Caco-2 (cell line): ENCODE results near the gene FRMD1. TPM values are rescaled to one million over a fixed set of nuclear protein-coding genes. Genes with fewer than 3 reads are reported as not detected.

Experiments
- BruUV-seq: library from RNA; stranded (reverse); fragments of 400-500 nt; replicated peaks from 2 replicates; lab custom pipeline; 2021; lab: Mats Ljungman, UMichigan
- CTCF ChIA-PET: fragments of 300-600 bp; sonication (Branson Sonifier 250); formaldehyde crosslinking; loops from one replicate; lab custom pipeline; 2022; ENCODE audit warnings: antibody characterized with exemption; lab: Charles Lee
- POLR2A ChIA-PET: fragments of 300-600 bp; sonication (Branson Sonifier 250); formaldehyde crosslinking; loops from one replicate; lab custom pipeline; 2022; ENCODE audit warnings: antibody characterized with exemption; lab: Charles Lee
- DNase-seq, 2 experiments: peaks; one replicate each; pipeline versions ENCODE4 v3.0.0 to v3.0.0-alpha.2; 2020 to 2022
- H3K27me3 ChIP-seq: replicated peaks from 2 replicates; pipeline ENCODE4 v1.6.0; 2011; ENCODE audit warnings: low read length; ENCODE audit not compliant: control insufficient read depth, insufficient read depth
- H3K36me3 ChIP-seq: 2 replicates; pipeline ENCODE4 v1.5.1; 2011; ENCODE audit warnings: low read length; ENCODE audit not compliant: control insufficient read depth, insufficient read depth
- H3K4me1 ChIP-seq: fragments of 250-450 bp; sonication (Bioruptor Pico); 2 replicates; pipeline ENCODE4 v1.5.1; 2020; ENCODE audit warnings: mild to moderate bottlenecking
- H3K4me3 ChIP-seq: 2 replicates; pipeline ENCODE4 v1.5.1; 2011; ENCODE audit warnings: low read depth, mild to moderate bottlenecking, control low read depth, low read length
- H3K9me3 ChIP-seq: fragments of 250-450 bp; sonication (Bioruptor Pico); 2 replicates; pipeline ENCODE4 v1.5.1; 2020; ENCODE audit warnings: mild to moderate bottlenecking, moderate library complexity
- H3K27ac Mint-ChIP-seq: one replicate; pipeline ENCODE4 v1.8.0; 2022; ENCODE audit warnings: mixed read lengths; ENCODE audit not compliant: unreplicated experiment
- H3K27me3 Mint-ChIP-seq: one replicate; pipeline ENCODE4 v1.8.0; 2022; ENCODE audit warnings: mixed read lengths; ENCODE audit not compliant: insufficient read depth, unreplicated experiment
- H3K36me3 Mint-ChIP-seq: one replicate; pipeline ENCODE4 v1.8.0; 2022; ENCODE audit warnings: mild to moderate bottlenecking, mixed read lengths; ENCODE audit not compliant: insufficient read depth, unreplicated experiment
- H3K4me1 Mint-ChIP-seq: one replicate; pipeline ENCODE4 v1.8.0; 2022; ENCODE audit warnings: low read depth, mixed read lengths; ENCODE audit not compliant: unreplicated experiment
- H3K4me3 Mint-ChIP-seq: one replicate; pipeline ENCODE4 v1.8.0; 2022; ENCODE audit warnings: mild to moderate bottlenecking, moderate library complexity, mixed read lengths; ENCODE audit not compliant: unreplicated experiment
- H3K9me3 Mint-ChIP-seq: one replicate; pipeline ENCODE4 v1.8.0; 2022; ENCODE audit warnings: mixed read lengths; ENCODE audit not compliant: unreplicated experiment
- CTCF ChIP-seq, 2 experiments: fragments of 200-600 bp in 1 of 2; IDR thresholded peaks; 1 replicate in 1 of 2; 2 replicates in 1 of 2; pipeline versions ENCODE4 v1.5.1 to v1.8.0; 2011 to 2022; ENCODE audit warnings: antibody characterized with exemption in 1 of 2, control low read depth in 1 of 2, inconsistent platforms in 1 of 2, low read depth in 1 of 2, low read length in 1 of 2, mild to moderate bottlenecking in 1 of 2, moderate library complexity in 1 of 2; ENCODE audit not compliant: insufficient read depth in 1 of 2, severe bottlenecking in 1 of 2, unreplicated experiment in 1 of 2
- intact Hi-C: fragments of 100-400 bp; cut with micrococcal nuclease; formaldehyde crosslinking; loops from one replicate; pipeline ENCODE4 v1.10.0; 2022; ENCODE audit not compliant: unreplicated experiment
- total RNA-seq: library from RNA; stranded (reverse); gene quantifications from 2 replicates; pipeline ENCODE4 v1.2.3, GENCODE V29; 2022

Gene FRMD1
- total RNA-seq, 1 experiment from 2014 or later, result 0.14 TPM

- H3K36me3 ChIP-seq, result no peaks in the 10 kb centered on the region
- no peaks in the 10 kb centered on the region for H3K4me1 Mint-ChIP-seq
- H3K4me1 ChIP-seq, result no peaks in the 10 kb centered on the region
- peaks cover 24% of the 10 kb centered on the region for H3K9me3 Mint-ChIP-seq
- ChIA-PET POLR2A (no interaction called here), CTCF (no interaction called here)
- no peaks in the 10 kb centered on the region for H3K27me3 Mint-ChIP-seq
- H3K27ac Mint-ChIP-seq, result no peak overlapping the region
- H3K9me3 ChIP-seq, result peaks cover 31% of the 10 kb centered on the region
- no peak for DNase-seq
- no peaks in the 10 kb centered on the region for H3K36me3 Mint-ChIP-seq
- no peak overlapping the region for H3K4me3 Mint-ChIP-seq
- TF ChIP-seq CTCF (IDR thresholded peaks at IDR 0.05; ENCODE audit: insufficient read depth in 1 of 2, low read depth in 1 of 2, low read length in 1 of 2, severe bottlenecking in 1 of 2, unreplicated experiment in 1 of 2), result no peak
- no TSS peak for BruUV-seq
- intact Hi-C loops, result no loop called here
- no peak overlapping the region for H3K4me3 ChIP-seq
- no peaks in the 10 kb centered on the region for H3K27me3 ChIP-seq
Observed at GRCh38 chr6:168042426-168043192, 36.4 kb downstream of the FRMD1 start.

- no peak overlapping the region for H3K27ac Mint-ChIP-seq
- H3K36me3 Mint-ChIP-seq, result no peaks in the 10 kb centered on the region
- H3K4me3 Mint-ChIP-seq, result no peak overlapping the region
- H3K4me1 ChIP-seq, result no peaks in the 10 kb centered on the region
- no peak for TF ChIP-seq CTCF (IDR thresholded peaks at IDR 0.05; ENCODE audit: insufficient read depth in 1 of 2, low read depth in 1 of 2, low read length in 1 of 2, severe bottlenecking in 1 of 2, unreplicated experiment in 1 of 2)
- H3K4me3 ChIP-seq, result no peak overlapping the region
- no peak for DNase-seq
- CTCF ChIA-PET, result no interaction called here
- intact Hi-C loops, result no loop called here
- no peaks in the 10 kb centered on the region for H3K27me3 Mint-ChIP-seq
- no peaks in the 10 kb centered on the region for H3K36me3 ChIP-seq
- peaks cover 36% of the 10 kb centered on the region for H3K9me3 ChIP-seq
- H3K27me3 ChIP-seq, result no peaks in the 10 kb centered on the region
- POLR2A ChIA-PET, result no interaction called here
- H3K9me3 Mint-ChIP-seq, result peaks cover 29% of the 10 kb centered on the region
- no TSS peak for BruUV-seq
- H3K4me1 Mint-ChIP-seq, result no peaks in the 10 kb centered on the region
Observed at GRCh38 chr6:168041928-168042327, 37.1 kb downstream of the FRMD1 start.

GRCh38 chr6:168040856-168041496, 38.0 kb downstream of the FRMD1 start:
- ChIA-PET POLR2A (no interaction called here), CTCF (no interaction called here)
- intact Hi-C loops, result no loop called here
- Mint-ChIP-seq H3K27me3 (no peaks in the 10 kb centered on the region), H3K36me3 (no peaks in the 10 kb centered on the region), H3K9me3 (peaks cover 29% of the 10 kb centered on the region), H3K27ac (no peak overlapping the region), H3K4me3 (no peak overlapping the region), H3K4me1 (no peaks in the 10 kb centered on the region)
- Histone ChIP-seq H3K4me1 (peaks cover 5% of the 10 kb centered on the region; the same call in 1 of the 2 replicates), H3K4me3 (no peak overlapping the region), H3K9me3 (peaks cover 36% of the 10 kb centered on the region), H3K27me3 (no peaks in the 10 kb centered on the region), H3K36me3 (no peaks in the 10 kb centered on the region)
- DNase-seq, result no peak
- BruUV-seq, result no TSS peak
- no peak for TF ChIP-seq CTCF (IDR thresholded peaks at IDR 0.05; ENCODE audit: insufficient read depth in 1 of 2, low read depth in 1 of 2, low read length in 1 of 2, severe bottlenecking in 1 of 2, unreplicated experiment in 1 of 2)
